GM12874 (cell line): Measurements from ENCODE around the gene UBAC2.

ENCODE experiments used
- TF ChIP-seq, protein P1 (sequence below): IDR thresholded peaks from 2 replicates; pipeline ENCODE4 v1.5.1; 2011; ENCODE audit warnings: low read depth, mild to moderate bottlenecking, control low read depth, low read length, moderate library complexity; ENCODE audit not compliant: insufficient read depth

Gene UBAC2

DNA sequence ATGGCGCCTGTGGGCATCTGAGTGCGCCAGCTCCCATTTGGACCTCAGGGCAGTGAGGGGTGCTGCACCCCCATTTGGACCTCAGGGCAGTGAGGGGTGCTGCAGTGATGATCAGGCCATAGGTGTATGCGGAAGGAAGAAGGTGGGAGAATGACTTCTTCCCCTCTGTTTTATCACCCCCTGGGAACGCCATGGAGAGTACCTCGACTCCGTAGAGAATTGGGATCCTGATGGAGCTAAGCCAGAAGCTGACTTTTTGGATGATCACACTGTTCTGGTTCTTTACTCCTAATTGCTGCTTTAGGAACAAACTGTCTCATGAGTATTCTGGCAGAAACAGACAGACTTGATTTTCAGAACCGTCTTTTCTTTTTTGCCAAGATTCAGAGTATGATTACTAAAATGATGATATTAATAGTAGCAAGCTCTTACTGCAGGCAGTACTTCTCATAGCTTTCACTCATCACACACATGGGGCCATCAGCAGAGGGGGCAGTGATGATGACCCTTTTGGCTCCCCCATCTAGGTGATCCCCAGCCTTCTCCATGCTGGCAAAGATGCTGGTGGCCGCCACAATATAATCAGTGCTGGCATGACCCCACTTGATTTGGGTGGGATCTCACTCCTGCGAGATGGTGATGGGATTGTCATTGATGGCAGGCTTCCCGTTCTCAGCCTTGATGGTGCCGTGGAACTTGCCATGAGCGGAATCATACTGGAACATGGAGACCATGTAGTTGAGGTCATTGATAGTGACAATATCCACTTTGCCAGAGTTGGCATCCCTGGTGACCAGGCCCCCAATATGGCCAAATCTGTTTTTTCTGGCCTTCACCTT lies 10.3 kb upstream of the UBAC2 start:
- TF ChIP-seq, protein P1, sequence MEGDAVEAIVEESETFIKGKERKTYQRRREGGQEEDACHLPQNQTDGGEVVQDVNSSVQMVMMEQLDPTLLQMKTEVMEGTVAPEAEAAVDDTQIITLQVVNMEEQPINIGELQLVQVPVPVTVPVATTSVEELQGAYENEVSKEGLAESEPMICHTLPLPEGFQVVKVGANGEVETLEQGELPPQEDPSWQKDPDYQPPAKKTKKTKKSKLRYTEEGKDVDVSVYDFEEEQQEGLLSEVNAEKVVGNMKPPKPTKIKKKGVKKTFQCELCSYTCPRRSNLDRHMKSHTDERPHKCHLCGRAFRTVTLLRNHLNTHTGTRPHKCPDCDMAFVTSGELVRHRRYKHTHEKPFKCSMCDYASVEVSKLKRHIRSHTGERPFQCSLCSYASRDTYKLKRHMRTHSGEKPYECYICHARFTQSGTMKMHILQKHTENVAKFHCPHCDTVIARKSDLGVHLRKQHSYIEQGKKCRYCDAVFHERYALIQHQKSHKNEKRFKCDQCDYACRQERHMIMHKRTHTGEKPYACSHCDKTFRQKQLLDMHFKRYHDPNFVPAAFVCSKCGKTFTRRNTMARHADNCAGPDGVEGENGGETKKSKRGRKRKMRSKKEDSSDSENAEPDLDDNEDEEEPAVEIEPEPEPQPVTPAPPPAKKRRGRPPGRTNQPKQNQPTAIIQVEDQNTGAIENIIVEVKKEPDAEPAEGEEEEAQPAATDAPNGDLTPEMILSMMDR, result no peak

DNA sequence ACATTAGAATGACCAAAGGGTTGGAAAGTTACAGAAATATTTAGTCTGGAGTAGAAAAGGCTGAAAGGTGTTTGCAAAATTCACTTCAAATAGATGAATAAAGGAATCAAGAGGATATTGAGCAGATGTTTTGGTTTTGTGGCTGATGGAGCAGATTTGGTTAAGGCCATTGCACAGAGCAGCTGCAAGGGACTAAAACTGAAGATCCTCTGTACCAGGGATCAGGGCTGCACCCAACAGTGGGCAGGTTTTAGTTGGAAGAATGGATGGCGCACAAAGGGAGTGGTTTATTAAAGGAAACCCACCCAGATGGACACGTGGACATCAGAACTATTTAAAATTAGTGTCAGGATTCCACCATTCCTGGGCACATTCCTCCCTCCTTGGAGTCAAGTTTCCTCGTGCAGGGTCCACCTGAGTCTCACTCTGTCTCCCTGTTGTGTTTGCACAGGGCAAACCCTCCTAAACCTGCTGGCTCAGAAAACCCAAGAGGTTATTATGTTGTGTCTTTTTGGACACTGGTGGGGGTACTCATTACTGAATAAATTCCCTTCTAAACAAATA lies 9.2 kb upstream of the UBAC2 start:
- TF ChIP-seq, protein P1, result no peak

DNA sequence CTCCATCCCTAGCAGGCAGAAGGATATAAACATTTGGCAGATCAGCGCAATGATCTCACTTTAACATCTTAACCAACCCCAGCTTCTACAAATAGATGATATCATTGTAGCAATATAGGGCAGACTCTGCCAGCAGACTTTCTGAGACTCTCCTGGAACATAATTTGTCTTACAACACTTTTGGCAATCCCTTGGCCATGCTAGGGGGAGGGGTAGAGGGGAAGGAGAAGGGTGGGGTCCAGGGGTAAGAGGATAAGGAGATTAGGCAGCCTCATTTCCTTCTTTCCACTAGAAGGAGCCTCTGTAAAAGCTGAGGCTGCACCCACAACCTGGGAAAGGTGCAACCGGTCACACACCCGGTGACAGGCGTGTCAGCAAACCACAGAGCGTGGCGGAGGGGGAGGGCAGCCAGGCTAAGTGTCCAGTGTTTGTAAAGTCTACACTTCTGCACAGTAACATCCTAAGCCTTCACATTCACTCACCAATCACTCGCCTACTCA lies 8.7 kb upstream of the UBAC2 start:
- TF ChIP-seq, protein P1, result no peak

DNA sequence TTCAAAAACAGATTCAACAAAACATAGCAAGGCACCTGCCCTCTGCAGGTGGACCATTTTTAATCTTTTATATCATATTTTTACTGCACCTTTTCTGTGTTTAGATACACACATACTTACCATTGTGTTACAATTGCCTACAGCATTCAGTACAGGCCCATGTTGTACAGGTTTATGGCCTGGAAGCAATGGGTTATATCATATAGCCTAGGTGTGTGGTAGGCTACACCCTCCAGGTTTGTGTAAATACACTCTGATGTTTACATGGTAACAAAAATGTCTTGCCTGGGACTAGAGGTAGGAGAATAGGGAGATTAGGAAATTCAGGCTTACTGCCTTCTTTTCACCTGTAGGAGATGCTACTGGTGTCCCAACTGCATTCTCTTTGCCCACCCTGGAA lies 8.2 kb upstream of the UBAC2 start:
- TF ChIP-seq, protein P1, result no peak

DNA sequence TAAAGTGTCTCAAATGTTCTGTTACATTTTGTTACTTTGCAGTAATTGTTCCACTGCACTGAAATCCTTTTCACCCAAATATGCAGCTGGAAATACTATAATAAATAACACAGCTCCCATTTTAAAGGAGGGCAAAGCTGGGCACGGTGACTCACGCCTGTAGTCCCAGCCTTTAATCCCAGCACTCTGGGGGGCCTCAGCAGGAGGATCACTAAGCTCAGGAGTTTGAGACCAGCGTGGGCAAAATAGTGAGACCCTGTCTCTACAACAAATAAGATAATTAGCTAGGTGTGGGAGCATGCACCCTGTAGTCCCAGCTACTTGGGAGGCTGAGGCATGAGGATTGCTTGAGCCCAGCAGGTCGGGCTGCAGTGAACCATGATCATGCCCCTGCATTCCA lies 7.5 kb upstream of the UBAC2 start:
- TF ChIP-seq, protein P1, result no peak

DNA sequence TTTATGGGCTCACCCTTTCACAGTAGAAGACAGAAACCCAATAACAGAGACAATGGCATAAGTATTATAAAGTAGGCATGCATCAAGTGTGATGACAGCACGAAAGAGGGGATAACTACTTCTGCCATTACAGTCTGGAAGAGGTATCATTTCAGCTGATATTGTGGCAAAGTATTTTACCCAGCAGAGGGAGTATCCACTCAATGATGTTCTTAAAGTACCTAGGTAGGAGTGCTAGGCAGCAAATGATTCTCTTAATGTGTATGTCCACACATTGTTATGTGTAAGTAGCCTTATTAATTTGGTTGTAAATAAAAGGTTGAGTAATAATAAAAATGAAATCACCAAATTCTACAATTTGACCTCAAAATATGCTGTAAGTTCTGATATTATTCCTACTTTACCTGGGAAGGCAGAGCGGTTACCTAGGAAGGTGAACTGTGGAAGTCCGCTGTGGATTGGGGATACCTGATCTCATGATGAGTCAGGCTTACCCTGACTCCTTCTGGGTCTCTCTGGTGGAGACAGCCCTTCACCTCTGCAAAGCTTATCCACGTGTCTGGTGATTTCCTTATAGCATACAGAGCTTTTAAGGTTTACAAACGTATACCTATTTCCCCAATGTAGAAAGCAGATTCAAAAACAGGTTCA lies 4.1 kb upstream of the UBAC2 start:
- TF ChIP-seq, protein P1, result peak; percentile 22; the same call in 1 of the 2 replicates

DNA sequence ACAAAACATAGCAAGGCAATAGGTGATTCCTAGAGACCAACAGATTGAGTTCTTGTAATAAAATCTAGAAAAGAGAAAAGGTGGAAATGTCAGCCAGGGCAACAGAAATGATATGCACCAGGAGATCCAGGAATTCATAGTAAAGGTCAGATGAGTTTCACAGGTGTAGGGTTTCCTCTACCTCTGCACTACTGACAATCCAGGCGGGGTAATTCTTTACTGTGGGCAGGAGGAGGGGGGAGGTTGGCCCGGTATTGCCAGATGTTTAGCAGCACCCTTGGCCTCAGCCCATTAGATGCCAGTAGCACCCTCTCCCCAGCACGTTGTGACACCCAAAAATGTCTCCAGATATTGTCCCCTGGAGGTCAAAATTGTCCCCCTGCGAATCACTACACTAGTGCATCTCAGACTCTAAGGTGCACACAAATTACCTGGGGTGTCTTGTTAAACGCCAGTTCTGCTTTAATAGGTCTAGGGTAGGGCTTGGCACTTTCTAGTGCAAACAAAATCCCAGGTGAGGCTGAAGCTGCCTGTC lies 3.5 kb upstream of the UBAC2 start:
- TF ChIP-seq, protein P1, result no peak
